ENCODE results near the gene UBE2E2.

DNA sequence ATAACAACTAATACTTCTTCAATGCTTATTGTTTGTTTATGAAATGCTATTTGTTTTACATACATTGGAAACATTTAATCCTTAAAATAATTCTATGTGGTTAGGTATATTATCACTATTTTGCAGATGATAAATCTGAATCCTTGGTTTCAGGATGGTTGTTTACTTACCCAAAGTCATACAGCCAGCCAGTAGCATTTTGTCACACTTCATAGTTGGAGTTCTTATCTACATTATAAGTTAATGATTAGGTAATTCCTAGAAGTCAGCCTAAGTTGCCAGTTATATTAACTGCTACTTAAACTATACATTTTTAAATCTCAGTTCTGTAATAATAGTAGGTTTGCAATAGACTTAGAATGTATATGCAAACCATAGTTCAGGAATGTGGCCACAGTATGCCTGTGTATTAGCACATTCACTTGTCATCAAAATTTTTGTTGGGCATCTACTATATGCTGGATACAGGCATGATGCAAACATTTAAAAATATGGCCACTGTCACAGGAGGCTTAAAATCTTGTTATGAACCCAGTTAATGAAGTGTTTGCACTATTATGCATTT lies 187.9 kb downstream of the UBE2E2 start:
- TF ChIP-seq, protein P1, sequence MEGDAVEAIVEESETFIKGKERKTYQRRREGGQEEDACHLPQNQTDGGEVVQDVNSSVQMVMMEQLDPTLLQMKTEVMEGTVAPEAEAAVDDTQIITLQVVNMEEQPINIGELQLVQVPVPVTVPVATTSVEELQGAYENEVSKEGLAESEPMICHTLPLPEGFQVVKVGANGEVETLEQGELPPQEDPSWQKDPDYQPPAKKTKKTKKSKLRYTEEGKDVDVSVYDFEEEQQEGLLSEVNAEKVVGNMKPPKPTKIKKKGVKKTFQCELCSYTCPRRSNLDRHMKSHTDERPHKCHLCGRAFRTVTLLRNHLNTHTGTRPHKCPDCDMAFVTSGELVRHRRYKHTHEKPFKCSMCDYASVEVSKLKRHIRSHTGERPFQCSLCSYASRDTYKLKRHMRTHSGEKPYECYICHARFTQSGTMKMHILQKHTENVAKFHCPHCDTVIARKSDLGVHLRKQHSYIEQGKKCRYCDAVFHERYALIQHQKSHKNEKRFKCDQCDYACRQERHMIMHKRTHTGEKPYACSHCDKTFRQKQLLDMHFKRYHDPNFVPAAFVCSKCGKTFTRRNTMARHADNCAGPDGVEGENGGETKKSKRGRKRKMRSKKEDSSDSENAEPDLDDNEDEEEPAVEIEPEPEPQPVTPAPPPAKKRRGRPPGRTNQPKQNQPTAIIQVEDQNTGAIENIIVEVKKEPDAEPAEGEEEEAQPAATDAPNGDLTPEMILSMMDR (IDR thresholded peaks at IDR 0.05 in 4 of 5, conservative IDR thresholded peaks at IDR 0.05 in 1 of 5), result no peak
- TF ChIP-seq POLR2A (IDR thresholded peaks at IDR 0.05), result no peak

Data from gastrocnemius medialis (tissue), 4 donors.